ENCODE results near the gene AVP.

GRCh38 chr20:3128275-3128984 is 43.9 kb upstream of the AVP start:
- TF ChIP-seq POLR2A (IDR thresholded peaks at IDR 0.05; ENCODE audit: low read length) = no peak
- no peak for TF ChIP-seq FOSL2 (IDR thresholded peaks at IDR 0.05)
- no peak for TF ChIP-seq FOSL2 (CRISPR knock-in tag; IDR thresholded peaks at IDR 0.05)
- TF ChIP-seq CTCF (IDR thresholded peaks at IDR 0.05) = no peak
- no peak for TF ChIP-seq ESRRA (IDR thresholded peaks at IDR 0.05; ENCODE audit: borderline replicate concordance, low read length)
- no peak for TF ChIP-seq EP300 (IDR thresholded peaks at IDR 0.05)

All from A549 (cell line).